Right ventricle myocardium superior (tissue), 1 donor: Measurements from ENCODE around the gene LPP. TPM values are rescaled to one million over a fixed set of nuclear protein-coding genes. Genes with fewer than 3 reads are reported as not detected.

Experiments used
- ATAC-seq: fragments of 200-7000 bp; cut with Tn5 transposase; one replicate; pipeline ENCODE4 v1.9.1; 2020; ENCODE audit warnings: mild to moderate bottlenecking; ENCODE audit not compliant: poor library complexity
- DNase-seq: peaks from one replicate; pipeline ENCODE4 v3.0.0-alpha.2; 2020
- intact Hi-C: fragments of 100-400 bp; cut with DNase I; formaldehyde crosslinking; loops from one replicate; pipeline ENCODE4 v1.11.2; 2022
- total RNA-seq: library from RNA; stranded (reverse); fragmentation: NEBNext Ultra II Directional; extraction: Animal tissue kit (Norgen Biotek cat#: 25700); gene quantifications from one replicate; pipeline ENCODE4 v1.2.1, GENCODE V29; 2021
- donor health status: DM: no; HTN: yes; CAD: no; lungs with severe emphysema.

Gene LPP
- total RNA-seq, 1 donor from 2014 or later: 92.9 TPM

DNA sequence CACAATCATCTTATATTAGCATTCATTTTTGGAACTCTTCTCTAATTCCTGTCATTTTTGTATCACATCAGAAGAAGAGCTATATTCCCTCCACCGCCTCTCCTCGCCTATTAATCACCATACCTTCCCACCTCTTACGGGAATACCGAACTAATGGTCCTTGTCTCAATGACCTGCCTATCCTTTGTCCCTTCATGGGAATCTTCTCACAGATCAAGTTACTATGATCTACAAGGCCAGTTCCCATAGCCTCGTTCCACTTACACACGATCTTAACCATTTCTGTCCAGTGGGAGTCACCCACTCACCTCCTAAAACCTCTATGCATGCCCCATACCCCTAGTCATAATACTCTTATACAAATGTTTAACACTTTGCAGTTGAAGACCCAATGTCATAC, 675.2 kb downstream of the LPP start:
- no peak for ATAC-seq
- intact Hi-C loops: no loop called here
- DNase-seq: no peak

DNA sequence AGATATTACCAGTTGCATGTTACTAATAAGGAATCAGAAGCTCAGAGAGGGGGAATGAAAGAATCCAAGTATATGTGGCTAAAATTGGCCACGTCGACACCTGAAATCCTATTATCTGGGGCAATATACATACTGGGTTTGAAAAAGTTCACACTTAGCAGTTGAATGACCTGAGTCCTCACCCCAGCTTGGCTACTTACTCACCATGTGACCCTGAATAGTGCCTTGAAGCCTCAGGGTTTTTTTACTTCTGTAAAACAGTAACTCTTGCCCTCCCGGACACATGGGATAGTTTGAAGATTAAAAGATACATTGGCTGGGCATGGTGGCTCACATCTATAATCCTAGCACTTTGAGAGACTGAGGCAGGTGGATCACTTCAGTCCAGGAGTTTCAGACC, 675.6 kb downstream of the LPP start:
- DNase-seq (no peak), ATAC-seq (no peak)
- intact Hi-C loops: no loop called here

DNA sequence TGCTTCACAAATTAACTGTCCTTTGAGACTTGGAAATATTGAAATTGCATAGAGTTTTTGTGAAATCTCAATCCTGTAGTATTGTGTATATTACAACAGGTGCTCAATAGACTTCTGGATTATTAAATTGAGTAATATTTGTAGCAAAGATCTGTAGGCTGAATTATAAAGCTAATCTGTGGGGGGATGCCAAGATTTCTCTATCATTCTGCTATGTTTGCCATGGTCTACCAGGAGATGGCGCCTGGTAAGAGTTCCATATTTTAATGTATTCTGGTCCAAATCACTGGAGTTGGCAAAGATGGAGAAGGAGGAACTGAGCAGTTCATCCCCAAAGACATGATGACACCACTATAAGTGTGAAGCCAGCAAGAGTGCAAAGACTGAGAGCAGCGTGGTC, 676.9 kb downstream of the LPP start:
- DNase-seq (no peak), ATAC-seq (no peak)
- intact Hi-C loops: no loop called here

- no peak for ATAC-seq
- no peak for DNase-seq
- intact Hi-C loops: no loop called here
Measured at GRCh38 chr3:188832146-188832545, 678.2 kb downstream of the LPP start.

DNA sequence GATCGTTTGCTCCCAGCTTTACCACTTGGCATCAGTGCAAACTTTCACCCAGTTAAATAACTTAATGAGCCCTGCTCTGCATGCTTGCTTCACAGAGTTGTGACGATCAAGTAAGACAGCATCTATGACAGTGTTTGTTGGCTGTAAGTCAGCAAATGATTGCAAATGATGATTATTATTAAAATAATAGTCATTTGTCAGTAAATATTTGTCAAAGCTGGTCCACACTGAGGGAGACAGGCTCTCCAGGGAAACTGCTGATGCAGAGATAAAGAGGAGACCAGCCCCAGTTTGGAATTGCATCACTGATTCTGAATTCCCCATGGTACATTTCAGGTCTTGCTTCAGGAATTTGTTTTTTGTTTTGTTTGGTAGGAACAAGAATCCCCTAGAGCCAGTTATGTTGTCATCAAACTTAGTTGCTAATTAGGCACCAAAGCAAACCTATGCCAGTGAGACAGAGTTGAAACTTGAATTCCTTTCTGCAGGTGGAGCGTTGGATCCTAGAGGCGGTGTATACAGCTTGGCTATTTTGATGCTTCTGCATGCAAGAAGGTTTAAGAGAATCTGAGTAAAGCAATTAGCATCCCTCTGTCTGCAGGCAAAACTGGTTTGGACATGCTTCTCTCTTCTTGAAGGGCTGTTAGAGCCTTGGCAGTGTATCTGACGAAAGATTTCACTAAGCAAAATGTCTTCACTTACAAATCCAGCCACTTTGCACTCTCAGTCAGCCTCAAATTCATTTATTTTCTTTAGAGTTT, 679.2 kb downstream of the LPP start:
- DNase-seq (no peak), ATAC-seq (peak; percentile 51)
- intact Hi-C loops: no loop called here

DNA sequence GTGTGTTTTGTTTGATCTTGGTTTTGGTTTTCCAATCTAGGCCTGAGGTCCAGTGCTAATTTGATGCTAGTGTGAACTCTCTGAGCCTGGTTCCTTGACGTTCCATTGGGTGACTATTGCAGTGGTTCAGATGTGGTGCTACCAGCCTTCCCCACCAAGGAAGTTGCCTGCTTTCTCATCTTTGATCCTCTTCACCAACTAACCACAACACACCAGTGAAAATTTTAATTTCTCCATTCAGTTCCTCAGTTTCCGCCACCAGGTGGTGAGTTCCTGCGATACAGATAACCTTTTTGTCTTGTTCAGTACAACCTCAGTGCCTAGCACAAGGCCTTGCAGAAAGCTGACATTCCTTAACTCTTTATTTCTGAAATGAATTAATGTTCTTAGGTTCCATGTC, 680.4 kb downstream of the LPP start:
- intact Hi-C loops: no loop called here
- DNase-seq (no peak), ATAC-seq (no peak)

GRCh38 chr3:188839187-188839695, 685.3 kb downstream of the LPP start:
- no peak for DNase-seq
- ATAC-seq: no peak
- intact Hi-C loops: no loop called here

DNA sequence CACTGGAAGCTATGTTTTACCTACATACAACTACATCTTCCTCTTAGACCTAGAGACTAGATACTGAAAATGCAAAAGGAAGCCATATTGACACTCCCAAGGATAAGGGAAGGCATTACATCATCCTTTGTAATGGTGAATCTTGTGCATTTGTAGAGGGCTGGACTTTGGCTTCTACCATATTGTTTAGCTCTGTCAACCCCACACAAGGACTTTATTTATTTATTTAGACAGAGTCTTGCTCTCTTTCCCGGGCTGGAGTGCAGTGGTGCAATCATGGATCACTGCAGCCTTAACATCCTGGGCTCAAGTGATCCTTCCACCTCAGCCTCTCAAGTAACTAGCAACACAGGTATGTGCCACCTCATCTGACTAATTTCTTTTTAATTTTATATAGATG, 686.3 kb downstream of the LPP start:
- ATAC-seq: no peak
- intact Hi-C loops: no loop called here

GRCh38 chr3:188841906-188842305, 687.9 kb downstream of the LPP start:
- ATAC-seq: no peak
- intact Hi-C loops: no loop called here
- DNase-seq: no peak

More for the DNA sequence above, 686.3 kb downstream of the LPP start:
- DNase-seq: no peak

DNA sequence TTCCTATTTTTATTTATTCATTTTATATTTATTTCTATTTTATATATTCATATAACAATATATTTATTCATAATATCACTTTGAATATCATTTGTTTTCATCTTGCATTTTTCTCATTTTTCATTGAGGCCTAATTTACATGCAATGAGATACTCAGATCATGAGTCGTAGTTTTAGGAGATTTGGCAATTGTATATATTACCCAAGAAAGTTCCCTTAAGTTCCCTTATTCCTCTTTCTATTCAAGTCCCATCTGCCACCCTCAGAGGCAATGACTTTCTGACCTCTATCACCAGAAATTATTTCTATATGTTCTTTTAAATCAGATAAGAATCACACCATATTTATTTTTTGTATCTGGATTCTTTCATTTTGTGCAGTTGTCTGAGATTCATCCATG, 688.7 kb downstream of the LPP start:
- DNase-seq (no peak), ATAC-seq (no peak)
- intact Hi-C loops: no loop called here

- ATAC-seq: no peak
- intact Hi-C loops: no loop called here
Measured at GRCh38 chr3:188844096-188844495, 690.1 kb downstream of the LPP start.

DNA sequence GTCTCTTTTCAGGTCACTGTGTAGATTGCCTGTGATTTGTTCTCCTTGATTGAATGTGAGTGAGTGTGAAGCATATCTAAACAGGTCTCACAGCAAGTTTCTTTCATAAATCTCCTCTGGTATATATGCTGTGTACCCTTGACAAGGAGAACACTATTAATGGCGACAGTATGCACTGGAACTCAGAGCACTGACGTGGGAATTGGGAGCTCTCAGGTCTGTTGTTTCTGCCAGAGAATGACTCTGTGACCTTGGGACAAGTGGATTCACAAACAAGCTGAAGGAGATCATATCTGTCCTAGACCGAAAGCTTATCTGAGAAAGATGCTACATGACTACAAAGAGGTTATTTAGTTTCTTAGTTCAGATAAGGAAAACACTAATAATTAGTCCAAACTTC, 691.6 kb downstream of the LPP start:
- peak; percentile 71 for ATAC-seq
- intact Hi-C loops: no loop called here
- no peak for DNase-seq

More at GRCh38 chr3:188844096-188844495, 690.1 kb downstream of the LPP start:
- DNase-seq: no peak

GRCh38 chr3:188848947-188849346, 695.0 kb downstream of the LPP start:
- intact Hi-C loops: no loop called here
- ATAC-seq: no peak
- DNase-seq: no peak

DNA sequence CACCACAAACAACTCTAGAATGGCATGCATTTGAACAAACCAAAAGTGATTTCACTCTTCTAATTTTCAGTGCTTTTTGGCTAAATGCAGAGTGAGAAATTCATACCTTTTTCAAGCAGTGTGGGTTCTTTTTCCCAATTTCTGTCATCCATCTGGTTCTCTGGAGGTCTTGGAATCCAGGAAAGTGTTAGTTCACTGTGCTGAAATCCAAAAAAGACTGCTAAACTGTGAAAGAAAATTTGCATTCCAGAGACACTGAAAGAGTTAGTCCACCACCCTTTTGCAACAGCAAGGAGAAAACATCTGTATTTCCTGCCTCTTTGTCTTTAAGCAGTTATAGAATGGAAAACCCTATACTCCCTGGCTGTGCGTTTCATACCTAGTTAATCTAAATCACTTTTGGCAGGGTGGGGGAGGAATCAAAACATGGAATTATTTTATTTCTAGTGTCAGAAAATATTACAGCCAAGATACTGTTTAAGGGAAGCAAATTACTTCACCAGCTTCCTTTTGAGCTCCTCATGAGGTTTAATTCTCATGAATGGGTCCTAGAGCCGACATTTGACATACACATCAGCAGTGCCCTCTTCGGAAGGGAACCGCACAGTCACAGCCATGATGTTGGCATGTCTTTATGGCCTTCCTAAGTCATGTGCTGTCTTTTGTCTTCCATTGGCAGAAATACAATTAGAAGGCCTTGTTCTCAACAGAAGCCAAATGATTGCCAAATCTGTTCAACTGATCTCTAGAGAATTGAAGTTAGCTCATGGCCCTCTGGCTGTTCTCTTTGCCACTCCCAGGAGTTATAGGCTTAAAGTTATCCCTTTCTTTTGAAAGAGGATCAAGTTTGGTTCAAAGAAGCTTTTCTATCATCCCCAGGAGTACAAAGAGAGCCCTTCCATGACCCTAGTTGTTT, 700.2 kb downstream of the LPP start:
- DNase-seq: no peak
- intact Hi-C loops: no loop called here
- ATAC-seq: peak; percentile 82

GRCh38 chr3:188854772-188855149, 700.8 kb downstream of the LPP start:
- ATAC-seq (peak; percentile 34), DNase-seq (no peak)
- intact Hi-C loops: no loop called here

DNA sequence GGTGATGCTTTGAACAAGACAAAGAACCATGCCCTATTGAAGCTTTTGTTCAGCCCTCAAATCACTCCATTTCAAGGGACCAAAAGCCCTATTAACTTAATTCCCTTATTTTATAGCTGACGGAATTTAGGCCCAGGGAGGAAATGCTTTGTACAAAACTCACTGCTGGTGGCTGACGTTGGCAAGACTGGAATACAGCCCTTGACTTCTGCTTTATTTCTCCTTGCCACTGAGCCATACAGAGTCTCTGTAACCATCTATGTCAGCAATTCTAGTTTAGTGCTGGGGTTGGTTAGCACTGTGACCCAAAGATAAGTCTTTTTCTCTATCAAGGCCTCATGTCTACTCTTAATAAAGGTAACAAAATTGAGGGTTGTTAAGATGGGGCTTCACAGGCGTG, 701.7 kb downstream of the LPP start:
- intact Hi-C loops: no loop called here
- DNase-seq: no peak
- no peak for ATAC-seq

GRCh38 chr3:188860147-188860546, 706.2 kb downstream of the LPP start:
- ATAC-seq: no peak
- intact Hi-C loops: no loop called here
- DNase-seq: no peak

GRCh38 chr3:188861842-188862744, 708.1 kb downstream of the LPP start:
- no peak for DNase-seq
- intact Hi-C loops: no loop called here
- ATAC-seq: no peak

DNA sequence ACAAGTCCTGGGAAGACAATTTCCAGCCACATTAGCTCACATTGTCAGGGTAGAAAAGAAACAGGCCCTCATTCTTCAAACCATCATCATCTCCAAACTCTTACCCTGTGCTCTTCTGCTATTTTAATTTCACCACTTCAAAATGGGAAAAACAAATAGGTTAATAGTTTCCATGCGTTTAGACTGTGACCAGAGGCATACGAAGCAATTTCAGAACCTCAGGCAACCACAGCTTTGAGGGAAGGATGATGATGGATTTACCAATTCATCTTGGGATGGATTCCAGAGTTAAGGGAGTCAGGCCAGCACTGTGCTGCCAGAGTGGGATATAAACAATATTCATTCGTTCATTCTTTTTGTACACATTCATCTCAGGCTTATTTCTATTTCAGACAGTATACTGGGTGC, 710.0 kb downstream of the LPP start:
- ATAC-seq: no peak
- intact Hi-C loops: no loop called here
- DNase-seq: no peak
